WI38 (cell line): ENCODE measurements around the gene RHOJ.
"Not testable (repeated sequence)": the region's sequence is repeated elsewhere in the genome, so short reads cannot be mapped to it uniquely, and the experiment has no call there.

ENCODE experiments used
- H3K4me3 ChIP-seq: 2 replicates; pipeline ENCODE4 v1.5.1; 2011; ENCODE audit warnings: low read depth, mild to moderate bottlenecking, control low read depth, low read length
- CTCF ChIP-seq: IDR thresholded peaks from 2 replicates; pipeline ENCODE4 v1.5.1; 2012; ENCODE audit warnings: low read depth, mild to moderate bottlenecking, control low read depth, low read length

Gene RHOJ

DNA sequence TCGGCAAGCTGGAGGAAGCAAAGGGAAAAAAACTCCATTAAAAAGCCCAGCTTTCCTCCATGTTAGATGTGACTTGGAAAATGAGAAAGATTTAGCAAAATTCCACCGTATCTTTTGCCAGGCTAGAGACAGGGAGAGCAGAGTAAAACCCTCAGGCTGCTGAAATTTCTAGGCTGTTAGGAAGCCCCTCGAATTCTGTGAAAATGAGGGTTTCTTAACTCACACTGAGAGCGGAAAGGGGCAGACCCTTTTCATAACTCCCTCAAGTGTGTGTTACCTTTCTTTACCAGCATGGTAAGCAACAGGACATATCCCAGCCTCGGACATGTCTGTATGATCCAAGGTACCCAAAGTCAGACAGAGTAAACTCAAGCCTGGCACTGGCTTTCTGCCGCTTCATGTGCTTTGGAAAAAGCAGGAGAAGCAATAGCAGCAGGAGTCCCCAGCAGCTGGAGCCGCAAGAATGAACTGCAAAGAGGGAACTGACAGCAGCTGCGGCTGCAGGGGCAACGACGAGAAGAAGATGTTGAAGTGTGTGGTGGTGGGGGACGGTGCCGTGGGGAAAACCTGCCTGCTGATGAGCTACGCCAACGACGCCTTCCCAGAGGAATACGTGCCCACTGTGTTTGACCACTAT, at the start of gene RHOJ:
TSS of gene RHOJ (plus strand) at position 37 of the 637 bp plus-strand sequence. CDS start at position 464, 427 bp downstream.
- TF ChIP-seq CTCF, result no peak
- peak within 1 kb of the TSS; percentile 50 for H3K4me3 ChIP-seq

GRCh38 chr14:63155511-63156185, 48.6 kb upstream of the RHOJ start:
- H3K4me3 ChIP-seq, result no peak overlapping the region
- no peak for TF ChIP-seq CTCF

GRCh38 chr14:63157195-63157594, 47.0 kb upstream of the RHOJ start:
- TF ChIP-seq CTCF, result no peak
- no peak overlapping the region for H3K4me3 ChIP-seq

DNA sequence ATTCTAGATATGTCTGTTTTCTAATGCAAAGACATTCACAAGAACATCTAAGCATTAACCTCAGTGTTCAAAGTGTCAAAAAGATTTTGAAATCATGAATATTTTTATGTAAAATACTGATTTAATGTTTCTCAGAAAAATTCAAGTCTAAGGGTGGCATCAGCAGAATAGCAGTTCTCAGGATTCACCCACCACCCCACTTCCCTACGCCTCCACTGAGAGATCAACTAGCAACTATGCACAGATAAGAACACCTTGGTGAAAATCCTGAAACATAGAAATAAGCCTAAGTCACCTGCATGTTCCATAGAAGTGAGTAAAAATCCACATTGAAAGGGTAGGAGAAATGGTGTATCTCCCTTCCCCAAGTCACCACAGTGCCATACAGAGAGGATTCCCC, 40.9 kb upstream of the RHOJ start:
- TF ChIP-seq CTCF, result no peak
- H3K4me3 ChIP-seq, result no peak overlapping the region

DNA sequence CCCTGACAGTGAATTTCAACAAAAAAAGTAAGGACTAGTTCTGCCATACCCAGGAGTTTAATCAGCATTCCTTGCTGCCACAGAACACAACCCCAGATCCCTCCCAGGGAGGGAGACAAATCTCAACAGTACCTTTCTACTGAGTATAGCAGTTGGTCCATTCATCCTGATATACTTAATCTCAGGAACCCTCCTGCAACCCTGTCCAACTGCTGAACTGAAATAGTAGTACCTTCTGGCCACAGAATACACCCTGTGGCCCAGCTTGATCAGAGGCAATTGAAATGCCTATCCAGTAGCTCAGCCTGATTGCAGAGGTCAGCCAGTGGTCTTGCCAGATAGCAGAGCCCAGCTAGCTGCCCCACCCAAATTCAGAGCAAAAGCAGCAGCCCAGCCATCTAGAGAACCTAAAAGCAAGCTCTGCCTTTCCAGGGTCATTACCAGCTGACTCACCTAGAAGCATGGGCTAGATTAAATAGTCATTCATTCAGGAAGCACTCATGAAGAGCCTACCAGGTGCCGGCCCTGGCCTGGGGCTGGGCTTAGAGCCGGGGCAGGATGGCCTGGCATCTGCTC, 40.0 kb upstream of the RHOJ start:
- TF ChIP-seq CTCF, result no peak
- no peak overlapping the region for H3K4me3 ChIP-seq

DNA sequence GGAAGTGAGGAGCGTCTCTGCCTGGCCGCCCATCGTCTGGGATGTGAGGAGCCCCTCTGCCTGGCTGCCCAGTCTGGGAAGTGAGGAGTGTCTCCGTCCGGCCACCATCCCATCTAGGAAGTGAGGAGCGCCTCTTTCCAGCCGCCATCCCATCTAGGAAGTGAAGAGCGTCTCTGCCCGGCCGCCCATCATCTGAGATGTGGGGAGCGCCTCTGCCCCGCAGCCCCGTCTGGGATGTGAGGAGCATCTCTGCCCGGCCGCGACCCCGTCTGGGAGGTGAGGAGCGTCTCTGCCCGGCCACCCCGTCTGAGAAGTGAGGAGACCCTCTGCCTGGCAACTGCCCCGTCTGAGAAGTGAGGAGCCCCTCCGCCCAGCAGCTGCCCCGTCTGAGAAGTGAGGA, 39.0 kb upstream of the RHOJ start:
- not testable (repeated sequence) for H3K4me3 ChIP-seq

GRCh38 chr14:63167044-63167443, 37.2 kb upstream of the RHOJ start:
- no peak overlapping the region for H3K4me3 ChIP-seq
- no peak for TF ChIP-seq CTCF
